WTC11 (cell line): Measurements from ENCODE around the gene CAMK2B.

Experiments used
- CBFB ChIP-seq: sonication (generic); formaldehyde crosslinking; IDR thresholded peaks from 2 replicates; pipeline ENCODE4 v1.8.1; 2022; ENCODE audit warnings: mild to moderate bottlenecking, low read depth, missing genetic modification reagents
- GABPB1 ChIP-seq: sonication (generic); formaldehyde crosslinking; IDR thresholded peaks from 2 replicates; pipeline ENCODE4 v1.8.1; 2023; ENCODE audit warnings: mild to moderate bottlenecking, missing genetic modification reagents
- TF ChIP-seq, protein P1 (sequence below): fragments of 200-600 bp; IDR thresholded peaks from 2 replicates; pipeline ENCODE4 v1.8.0; 2022; ENCODE audit warnings: antibody characterized with exemption
- TF ChIP-seq, protein P2 (sequence below): fragments of 250-450 bp; sonication (Bioruptor Pico); IDR thresholded peaks from 2 replicates; pipeline ENCODE4 v2.1.2; 2022; ENCODE audit warnings: mild to moderate bottlenecking, moderate library complexity

DNA sequence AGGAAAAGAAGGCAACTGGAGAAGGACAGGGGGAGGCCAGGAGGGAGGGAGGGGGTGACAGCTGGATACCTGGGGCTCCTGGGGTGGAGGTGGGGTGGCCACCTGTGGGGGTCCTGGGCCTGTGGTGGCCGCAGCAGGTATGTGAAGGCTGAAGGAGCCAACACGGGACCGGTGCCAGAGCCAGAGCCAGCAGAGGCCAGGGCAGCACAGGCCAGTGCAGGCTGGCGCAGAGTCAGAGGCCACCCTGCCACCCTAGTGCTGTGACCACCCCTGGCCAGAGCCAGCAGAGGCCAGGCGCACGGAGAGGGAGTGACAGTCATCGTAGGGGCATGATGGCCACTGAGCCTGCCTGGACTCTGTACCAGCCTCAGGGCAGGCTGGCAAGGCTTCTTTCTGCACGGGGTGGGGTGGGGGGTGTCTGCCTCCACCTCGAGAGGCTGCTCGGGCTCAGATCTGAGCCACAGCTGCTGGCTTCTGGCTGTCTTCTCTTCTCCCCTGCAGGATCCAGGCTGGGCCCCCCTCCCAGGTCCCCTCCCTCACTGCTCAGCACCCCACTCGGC lies 95.8 kb downstream of the CAMK2B start:
- TF ChIP-seq, protein P1, sequence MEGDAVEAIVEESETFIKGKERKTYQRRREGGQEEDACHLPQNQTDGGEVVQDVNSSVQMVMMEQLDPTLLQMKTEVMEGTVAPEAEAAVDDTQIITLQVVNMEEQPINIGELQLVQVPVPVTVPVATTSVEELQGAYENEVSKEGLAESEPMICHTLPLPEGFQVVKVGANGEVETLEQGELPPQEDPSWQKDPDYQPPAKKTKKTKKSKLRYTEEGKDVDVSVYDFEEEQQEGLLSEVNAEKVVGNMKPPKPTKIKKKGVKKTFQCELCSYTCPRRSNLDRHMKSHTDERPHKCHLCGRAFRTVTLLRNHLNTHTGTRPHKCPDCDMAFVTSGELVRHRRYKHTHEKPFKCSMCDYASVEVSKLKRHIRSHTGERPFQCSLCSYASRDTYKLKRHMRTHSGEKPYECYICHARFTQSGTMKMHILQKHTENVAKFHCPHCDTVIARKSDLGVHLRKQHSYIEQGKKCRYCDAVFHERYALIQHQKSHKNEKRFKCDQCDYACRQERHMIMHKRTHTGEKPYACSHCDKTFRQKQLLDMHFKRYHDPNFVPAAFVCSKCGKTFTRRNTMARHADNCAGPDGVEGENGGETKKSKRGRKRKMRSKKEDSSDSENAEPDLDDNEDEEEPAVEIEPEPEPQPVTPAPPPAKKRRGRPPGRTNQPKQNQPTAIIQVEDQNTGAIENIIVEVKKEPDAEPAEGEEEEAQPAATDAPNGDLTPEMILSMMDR = no peak
- TF ChIP-seq GABPB1 (CRISPR knock-in tag) (no peak), CBFB (CRISPR knock-in tag) (no peak)
- TF ChIP-seq, protein P2, sequence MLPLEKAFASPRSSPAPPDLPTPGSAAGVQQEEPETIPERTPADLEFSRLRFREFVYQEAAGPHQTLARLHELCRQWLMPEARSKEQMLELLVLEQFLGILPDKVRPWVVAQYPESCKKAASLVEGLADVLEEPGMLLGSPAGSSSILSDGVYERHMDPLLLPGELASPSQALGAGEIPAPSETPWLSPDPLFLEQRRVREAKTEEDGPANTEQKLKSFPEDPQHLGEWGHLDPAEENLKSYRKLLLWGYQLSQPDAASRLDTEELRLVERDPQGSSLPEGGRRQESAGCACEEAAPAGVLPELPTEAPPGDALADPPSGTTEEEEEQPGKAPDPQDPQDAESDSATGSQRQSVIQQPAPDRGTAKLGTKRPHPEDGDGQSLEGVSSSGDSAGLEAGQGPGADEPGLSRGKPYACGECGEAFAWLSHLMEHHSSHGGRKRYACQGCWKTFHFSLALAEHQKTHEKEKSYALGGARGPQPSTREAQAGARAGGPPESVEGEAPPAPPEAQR (CRISPR knock-in tag) = no peak
